ENCODE measurements around the gene AHRR. TPM values are rescaled to one million over a fixed set of nuclear protein-coding genes. Genes with fewer than 3 reads are reported as not detected.

Gene AHRR
- total and polyA plus RNA-seq, 2 experiments from 2014 or later = 1.8 to 2.4 TPM

DNA sequence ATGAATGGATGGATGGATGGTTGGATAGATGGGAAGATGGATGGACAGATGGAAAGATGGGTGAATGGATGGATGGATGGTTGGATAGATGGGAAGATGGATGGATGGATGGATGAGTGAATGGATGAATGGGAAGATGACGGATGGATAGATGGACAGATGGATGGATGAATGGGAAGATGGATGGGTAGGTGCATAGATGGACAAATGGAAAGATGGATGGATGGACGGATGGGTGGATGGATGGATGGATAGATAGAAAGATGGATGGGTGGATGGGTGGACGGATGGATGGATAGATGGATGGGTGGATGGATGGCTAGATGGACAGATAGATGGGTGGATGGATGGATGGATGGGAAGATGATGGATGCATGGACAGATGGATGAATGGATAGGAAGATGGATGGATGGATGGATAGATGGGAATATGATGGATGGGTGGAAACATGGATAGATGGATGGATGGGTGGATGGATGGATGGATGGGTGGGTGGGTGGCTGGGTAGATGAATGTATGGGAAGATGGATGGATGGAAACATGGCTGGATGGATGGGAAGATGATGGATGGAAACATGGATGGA, 105.0 kb downstream of the AHRR start:
- H3K4me3 ChIP-seq = no peak overlapping the region
- DNase-seq (ENCODE audit: low spot score) = no peak
- no peaks in the 10 kb centered on the region for H4K20me1 ChIP-seq (ENCODE audit: insufficient read depth, poor library complexity, severe bottlenecking)
- H3K27ac ChIP-seq = no peak overlapping the region
- no peaks in the 10 kb centered on the region for H3K27me3 ChIP-seq
- no peaks in the 10 kb centered on the region for H3K9me3 ChIP-seq (ENCODE audit: low read depth)
- no peaks in the 10 kb centered on the region for H3K79me2 ChIP-seq
- TF ChIP-seq, protein P1, sequence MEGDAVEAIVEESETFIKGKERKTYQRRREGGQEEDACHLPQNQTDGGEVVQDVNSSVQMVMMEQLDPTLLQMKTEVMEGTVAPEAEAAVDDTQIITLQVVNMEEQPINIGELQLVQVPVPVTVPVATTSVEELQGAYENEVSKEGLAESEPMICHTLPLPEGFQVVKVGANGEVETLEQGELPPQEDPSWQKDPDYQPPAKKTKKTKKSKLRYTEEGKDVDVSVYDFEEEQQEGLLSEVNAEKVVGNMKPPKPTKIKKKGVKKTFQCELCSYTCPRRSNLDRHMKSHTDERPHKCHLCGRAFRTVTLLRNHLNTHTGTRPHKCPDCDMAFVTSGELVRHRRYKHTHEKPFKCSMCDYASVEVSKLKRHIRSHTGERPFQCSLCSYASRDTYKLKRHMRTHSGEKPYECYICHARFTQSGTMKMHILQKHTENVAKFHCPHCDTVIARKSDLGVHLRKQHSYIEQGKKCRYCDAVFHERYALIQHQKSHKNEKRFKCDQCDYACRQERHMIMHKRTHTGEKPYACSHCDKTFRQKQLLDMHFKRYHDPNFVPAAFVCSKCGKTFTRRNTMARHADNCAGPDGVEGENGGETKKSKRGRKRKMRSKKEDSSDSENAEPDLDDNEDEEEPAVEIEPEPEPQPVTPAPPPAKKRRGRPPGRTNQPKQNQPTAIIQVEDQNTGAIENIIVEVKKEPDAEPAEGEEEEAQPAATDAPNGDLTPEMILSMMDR (IDR thresholded peaks at IDR 0.05; ENCODE audit: poor library complexity) = no peak
- TF ChIP-seq EZH2phosphoT487 (IDR thresholded peaks at IDR 0.05; ENCODE audit: low read depth, severe bottlenecking, unreplicated experiment) = no peak
- no peak for TF ChIP-seq EZH2 (IDR thresholded peaks at IDR 0.05; ENCODE audit: borderline replicate concordance)
- H2AFZ ChIP-seq = no peak overlapping the region
- no peak overlapping the region for H3K4me2 ChIP-seq
- peaks cover 12% of the 10 kb centered on the region for H3K4me1 ChIP-seq (ENCODE audit: insufficient read depth)
- no peaks in the 10 kb centered on the region for H3K36me3 ChIP-seq (replicated peaks; ENCODE audit: insufficient read depth, low read depth)
- no peaks in the 10 kb centered on the region for H3K9me2 ChIP-seq (replicated peaks; ENCODE audit: insufficient read depth)
- 95% methylated on average over 3 of the region's 3 CpGs for WGBS (ENCODE audit: low lambda C conversion rate, missing lambda C conversion rate)

DNA sequence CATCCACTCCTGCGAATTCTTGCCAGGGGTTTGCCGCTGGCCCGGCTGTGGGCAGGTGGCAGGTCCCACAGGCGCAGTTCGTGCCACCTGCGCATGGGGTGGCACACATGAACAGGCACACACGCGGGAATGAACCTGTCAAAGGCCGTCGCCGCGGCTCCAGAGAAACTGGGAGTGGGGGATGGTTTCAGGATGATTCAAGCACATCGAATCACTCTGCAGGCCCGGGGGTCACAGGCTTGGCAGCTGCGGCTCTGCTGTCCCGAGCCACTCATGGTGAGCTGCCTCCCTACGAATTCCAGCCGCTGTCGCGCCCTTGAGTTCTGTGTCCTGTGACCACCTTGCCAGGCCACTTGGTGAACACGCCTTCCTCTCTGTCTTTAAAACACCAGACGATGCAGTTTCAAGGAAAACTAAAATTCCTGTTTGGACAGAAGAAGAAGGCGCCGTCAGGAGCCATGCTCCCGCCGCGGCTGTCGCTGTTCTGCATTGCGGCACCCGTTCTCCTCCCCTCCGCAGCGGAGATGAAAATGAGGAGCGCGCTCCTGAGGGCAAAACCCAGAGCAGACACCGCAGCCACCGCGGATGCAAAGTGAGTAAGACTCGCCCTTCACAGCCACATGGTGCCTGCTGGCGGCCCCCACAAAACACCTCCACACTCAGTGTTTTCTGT, 106.0 kb downstream of the AHRR start:
- H3K27me3 ChIP-seq = no peaks in the 10 kb centered on the region
- H3K9me2 ChIP-seq (replicated peaks; ENCODE audit: insufficient read depth) = no peaks in the 10 kb centered on the region
- no peaks in the 10 kb centered on the region for H3K9me3 ChIP-seq (ENCODE audit: low read depth)
- no peak overlapping the region for H3K27ac ChIP-seq
- H3K79me2 ChIP-seq = no peaks in the 10 kb centered on the region
- WGBS (ENCODE audit: low lambda C conversion rate, missing lambda C conversion rate) = 96% methylated on average over 38 of the region's 39 CpGs
- no peak overlapping the region for H3K4me2 ChIP-seq
- H3K4me3 ChIP-seq = no peak overlapping the region
- H2AFZ ChIP-seq = no peak overlapping the region
- DNase-seq (ENCODE audit: low spot score) = no peak
- no peaks in the 10 kb centered on the region for H3K36me3 ChIP-seq (replicated peaks; ENCODE audit: insufficient read depth, low read depth)
- H3K4me1 ChIP-seq (ENCODE audit: insufficient read depth) = peaks cover 14% of the 10 kb centered on the region
- TF ChIP-seq EZH2phosphoT487 (IDR thresholded peaks at IDR 0.05; ENCODE audit: low read depth, severe bottlenecking, unreplicated experiment) (no peak), EZH2 (IDR thresholded peaks at IDR 0.05; ENCODE audit: borderline replicate concordance) (no peak)
- TF ChIP-seq, protein P1 (IDR thresholded peaks at IDR 0.05; ENCODE audit: poor library complexity) = no peak
- H4K20me1 ChIP-seq (ENCODE audit: insufficient read depth, poor library complexity, severe bottlenecking) = no peaks in the 10 kb centered on the region

DNA sequence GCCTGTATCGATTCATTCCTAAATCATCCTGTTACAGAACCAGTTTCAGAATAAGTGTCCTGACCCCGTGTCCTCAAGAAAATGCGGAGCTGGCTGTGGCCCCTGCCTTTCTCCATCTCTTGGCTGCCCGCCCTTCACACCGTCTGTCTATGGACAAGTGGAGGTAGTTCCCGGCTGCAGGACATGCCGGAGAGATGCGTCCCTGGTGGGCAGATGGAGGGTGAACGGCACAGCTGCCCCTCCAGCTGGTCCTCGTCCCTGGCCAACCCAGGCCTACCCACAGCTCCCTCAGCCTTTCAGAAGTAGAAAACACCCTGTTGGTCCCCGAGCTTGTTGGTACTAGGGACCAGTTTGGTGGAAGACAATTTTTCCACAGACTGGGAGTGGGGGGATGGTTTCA, 106.7 kb downstream of the AHRR start:
- 94% methylated on average over 11 of the region's 11 CpGs for WGBS (ENCODE audit: low lambda C conversion rate, missing lambda C conversion rate)
- Histone ChIP-seq H4K20me1 (ENCODE audit: insufficient read depth, poor library complexity, severe bottlenecking) (no peaks in the 10 kb centered on the region), H3K4me2 (no peak overlapping the region), H3K9me3 (ENCODE audit: low read depth) (no peaks in the 10 kb centered on the region), H3K27ac (no peak overlapping the region), H2AFZ (no peak overlapping the region), H3K4me1 (ENCODE audit: insufficient read depth) (peaks cover 14% of the 10 kb centered on the region), H3K79me2 (no peaks in the 10 kb centered on the region), H3K4me3 (no peak overlapping the region), H3K36me3 (replicated peaks; ENCODE audit: insufficient read depth, low read depth) (no peaks in the 10 kb centered on the region), H3K27me3 (no peaks in the 10 kb centered on the region), H3K9me2 (replicated peaks; ENCODE audit: insufficient read depth) (no peaks in the 10 kb centered on the region)
- DNase-seq (ENCODE audit: low spot score) = no peak
- no peak for TF ChIP-seq EZH2phosphoT487 (IDR thresholded peaks at IDR 0.05; ENCODE audit: low read depth, severe bottlenecking, unreplicated experiment)

DNA sequence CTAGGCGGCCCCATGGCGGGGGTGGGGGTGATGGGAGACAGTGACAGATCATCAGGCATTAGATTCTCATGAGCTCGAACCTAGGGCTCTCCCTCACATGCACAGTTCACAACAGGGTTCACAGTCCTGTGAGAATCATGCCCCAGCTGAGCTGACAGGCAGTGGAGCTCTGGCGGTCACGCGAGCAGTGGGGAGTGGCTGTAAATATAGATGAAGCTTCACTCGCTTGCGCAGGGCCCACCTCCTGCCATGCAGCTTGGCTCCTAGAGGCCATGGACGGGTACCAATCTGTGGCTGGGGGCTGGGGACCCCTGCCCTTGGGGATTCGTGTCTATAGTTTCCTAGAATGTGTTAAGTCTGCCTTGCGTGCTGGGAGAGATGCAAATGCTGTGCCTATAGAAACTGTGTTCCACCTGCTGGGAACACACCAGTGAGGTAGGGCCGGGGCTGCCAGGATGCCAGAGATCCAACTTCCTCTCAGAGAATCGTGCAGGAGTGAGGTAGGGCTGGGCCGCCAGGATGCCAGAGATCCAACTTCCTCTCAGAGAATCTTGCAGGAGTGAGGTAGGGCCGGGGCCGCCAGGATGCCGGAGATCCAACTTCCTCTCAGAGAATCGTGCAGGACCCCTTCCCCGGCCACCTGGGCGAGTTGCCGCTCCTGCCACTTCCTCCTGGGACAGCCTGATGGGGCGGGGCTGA, 107.4 kb downstream of the AHRR start:
- H3K4me1 ChIP-seq (ENCODE audit: insufficient read depth) = peaks cover 14% of the 10 kb centered on the region
- H3K9me2 ChIP-seq (replicated peaks; ENCODE audit: insufficient read depth) = no peaks in the 10 kb centered on the region
- DNase-seq (ENCODE audit: low spot score) = no peak
- no peaks in the 10 kb centered on the region for H4K20me1 ChIP-seq (ENCODE audit: insufficient read depth, poor library complexity, severe bottlenecking)
- H2AFZ ChIP-seq = no peak overlapping the region
- 93% methylated on average over 14 of the region's 22 CpGs for WGBS (ENCODE audit: low lambda C conversion rate, missing lambda C conversion rate)
- H3K4me2 ChIP-seq = no peak overlapping the region
- H3K9me3 ChIP-seq (ENCODE audit: low read depth) = no peaks in the 10 kb centered on the region
- no peaks in the 10 kb centered on the region for H3K79me2 ChIP-seq
- no peaks in the 10 kb centered on the region for H3K36me3 ChIP-seq (replicated peaks; ENCODE audit: insufficient read depth, low read depth)
- TF ChIP-seq EZH2 (IDR thresholded peaks at IDR 0.05; ENCODE audit: borderline replicate concordance) = no peak
- no peak for TF ChIP-seq EZH2phosphoT487 (IDR thresholded peaks at IDR 0.05; ENCODE audit: low read depth, severe bottlenecking, unreplicated experiment)
- TF ChIP-seq, protein P1 (IDR thresholded peaks at IDR 0.05; ENCODE audit: poor library complexity) = no peak
- no peak overlapping the region for H3K27ac ChIP-seq
- no peaks in the 10 kb centered on the region for H3K27me3 ChIP-seq
- H3K4me3 ChIP-seq = no peak overlapping the region
